ENCODE measurements around the gene RCOR2. TPM values are rescaled to one million over a fixed set of nuclear protein-coding genes. Genes with fewer than 3 reads are reported as not detected.

The RCOR2 gene
- total RNA-seq, 1 experiment from 2014 or later, result not detected

- H3K4me1 Mint-ChIP-seq (ENCODE audit: insufficient read depth, unreplicated experiment), result peaks cover 32% of the 10 kb centered on the region
- peak; percentile 16 for TF ChIP-seq CTCF (IDR thresholded peaks at IDR 0.05; ENCODE audit: unreplicated experiment)
- peak overlapping the region; percentile 33 for H3K4me3 Mint-ChIP-seq (ENCODE audit: unreplicated experiment)
- no peaks in the 10 kb centered on the region for H3K36me3 Mint-ChIP-seq (ENCODE audit: insufficient read depth, unreplicated experiment)
- intact Hi-C loops (cut with micrococcal nuclease), result loop anchor here (1.0 kb wide), 2 partner anchors 31 to 104 kb away; partner anchors contain the start of gene ZFTA
- no TSS peak for BruUV-seq (replicated peaks)
- no peaks in the 10 kb centered on the region for H3K27me3 Mint-ChIP-seq (ENCODE audit: insufficient read depth, unreplicated experiment)
- DNase-seq (ENCODE audit: unreplicated experiment), result peak; percentile 97
- ChIA-PET POLR2A (interaction anchor here (0.8 to 2.7 kb wide), 9 partner anchors 11 to 74 kb away, joined by 3 to 31 read pairs (median 5); partner anchors contain the start of gene MARK2), CTCF (interaction anchor here (0.7 to 9.3 kb wide), 13 partner anchors 8 to 90 kb away, joined by 3 to 94 read pairs (median 3); partner anchors contain the start of gene MARK2)
- H3K27ac Mint-ChIP-seq (ENCODE audit: low read depth, unreplicated experiment), result no peak overlapping the region
- no peaks in the 10 kb centered on the region for H3K9me3 Mint-ChIP-seq (ENCODE audit: unreplicated experiment)
These were observed 44.8 kb downstream of the RCOR2 start for GRCh38 chr11:63871962-63872799.

- no peak overlapping the region for H3K4me3 Mint-ChIP-seq (ENCODE audit: unreplicated experiment)
- H3K9me3 Mint-ChIP-seq (ENCODE audit: unreplicated experiment), result no peaks in the 10 kb centered on the region
- peaks cover 1% of the 10 kb centered on the region for H3K36me3 Mint-ChIP-seq (ENCODE audit: insufficient read depth, unreplicated experiment)
- CTCF ChIA-PET, result interaction anchor here (0.6 to 2.2 kb wide), 4 partner anchors 26 to 53 kb away, joined by 3 to 19 read pairs (median 3); partner anchors contain the start of gene MARK2
- intact Hi-C loops (cut with micrococcal nuclease), result no loop called here
- POLR2A ChIA-PET, result interaction anchor here (0.9 to 2.7 kb wide), 3 partner anchors 19 to 32 kb away, joined by 3 to 14 read pairs (median 3); partner anchors contain the start of gene MARK2
- BruUV-seq (replicated peaks), result no TSS peak
- H3K4me1 Mint-ChIP-seq (ENCODE audit: insufficient read depth, unreplicated experiment), result peaks cover 44% of the 10 kb centered on the region
- DNase-seq (ENCODE audit: unreplicated experiment), result no peak
- H3K27me3 Mint-ChIP-seq (ENCODE audit: insufficient read depth, unreplicated experiment), result no peaks in the 10 kb centered on the region
- TF ChIP-seq CTCF (IDR thresholded peaks at IDR 0.05; ENCODE audit: unreplicated experiment), result no peak
- no peak overlapping the region for H3K27ac Mint-ChIP-seq (ENCODE audit: low read depth, unreplicated experiment)
These were observed 46.4 kb downstream of the RCOR2 start for GRCh38 chr11:63870351-63871140.

- no TSS peak for BruUV-seq (replicated peaks)
- Mint-ChIP-seq H3K4me1 (ENCODE audit: insufficient read depth, unreplicated experiment) (peaks cover 47% of the 10 kb centered on the region), H3K36me3 (ENCODE audit: insufficient read depth, unreplicated experiment) (peaks cover 10% of the 10 kb centered on the region), H3K27me3 (ENCODE audit: insufficient read depth, unreplicated experiment) (no peaks in the 10 kb centered on the region), H3K27ac (ENCODE audit: low read depth, unreplicated experiment) (no peak overlapping the region), H3K9me3 (ENCODE audit: unreplicated experiment) (no peaks in the 10 kb centered on the region), H3K4me3 (ENCODE audit: unreplicated experiment) (no peak overlapping the region)
- DNase-seq (ENCODE audit: unreplicated experiment), result no peak
- POLR2A ChIA-PET, result interaction anchor here (2.3 to 2.7 kb wide), 2 partner anchors 24 to 31 kb away, joined by 14 to 19 read pairs; partner anchors contain the start of gene MARK2
- TF ChIP-seq CTCF (IDR thresholded peaks at IDR 0.05; ENCODE audit: unreplicated experiment), result no peak
- intact Hi-C loops (cut with micrococcal nuclease), result no loop called here
- CTCF ChIA-PET, result interaction anchor here (0.6 to 2.2 kb wide), 3 partner anchors 25 to 52 kb away, joined by 3 to 19 read pairs (median 3); partner anchors contain the start of gene MARK2
These were observed 47.3 kb downstream of the RCOR2 start for GRCh38 chr11:63869683-63870082.
